ACC112 (cell line): ENCODE results near the gene SMIM30.
"Not testable (repeated sequence)": the region's sequence is repeated elsewhere in the genome, so short reads cannot be mapped to it uniquely, and the experiment has no call there.

Source experiments
- H2AFZ ChIP-seq: fragments of 200-600 bp; sonication (generic); one replicate; pipeline ENCODE4 v1.6.0; 2017; ENCODE audit warnings: antibody characterized with exemption, low read length; ENCODE audit not compliant: unreplicated experiment
- H3K27ac ChIP-seq: fragments of 200-600 bp; sonication (generic); 2 replicates; pipeline ENCODE4 v1.5.1; 2014; ENCODE audit warnings: low read depth, mild to moderate bottlenecking, antibody characterized with exemption, low read length, moderate library complexity
- H3K27me3 ChIP-seq: fragments of 200-600 bp; sonication (generic); 2 replicates; pipeline ENCODE4 v1.6.1; 2014; ENCODE audit warnings: mild to moderate bottlenecking, antibody characterized with exemption, low read length, moderate library complexity, mixed read lengths; ENCODE audit not compliant: insufficient read depth
- H3K36me3 ChIP-seq: fragments of 200-600 bp; sonication (generic); 2 replicates; pipeline ENCODE4 v1.6.1; 2016; ENCODE audit warnings: mild to moderate bottlenecking, antibody characterized with exemption, low read length, moderate library complexity, mixed read lengths; ENCODE audit not compliant: insufficient read depth
- H3K4me1 ChIP-seq: fragments of 200-600 bp; sonication (generic); one replicate; pipeline ENCODE4 v1.6.1; 2016; ENCODE audit warnings: low read length, mixed read lengths; ENCODE audit not compliant: insufficient read depth, unreplicated experiment, control insufficient read depth
- H3K4me3 ChIP-seq: fragments of 200-600 bp; sonication (generic); 2 replicates; pipeline ENCODE4 v1.5.1; 2014; ENCODE audit warnings: mild to moderate bottlenecking, low read depth, low read length
- H3K79me2 ChIP-seq: fragments of 200-600 bp; sonication (generic); one replicate; pipeline ENCODE4 v1.6.0; 2016; ENCODE audit warnings: low read length; ENCODE audit not compliant: control insufficient read depth, unreplicated experiment, insufficient read depth

The SMIM30 gene

DNA sequence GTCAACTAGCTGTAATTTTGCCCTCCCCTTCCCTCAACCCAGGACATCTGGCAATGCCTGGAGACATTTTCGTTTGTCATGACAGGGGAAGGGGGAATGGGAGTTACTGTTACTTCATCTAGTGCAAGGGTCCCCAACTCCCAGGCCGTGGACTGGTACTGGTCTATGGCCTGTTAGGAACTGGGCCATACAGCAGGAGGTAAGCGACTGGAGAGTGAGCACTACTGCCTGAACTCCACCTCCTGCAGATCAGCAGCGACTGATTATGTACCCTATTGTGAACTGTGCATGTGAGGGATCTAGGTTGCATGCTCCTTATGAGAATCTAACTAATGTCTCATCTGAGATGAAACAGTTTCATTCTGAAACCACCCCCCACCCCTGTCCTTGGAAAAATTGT, 22.6 kb upstream of the SMIM30 start:
- Histone ChIP-seq H3K27me3 (no peaks in the 10 kb centered on the region), H3K4me3 (no peak overlapping the region), H3K79me2 (no peaks in the 10 kb centered on the region), H2AFZ (no peak overlapping the region), H3K4me1 (no peaks in the 10 kb centered on the region), H3K27ac (no peak overlapping the region), H3K36me3 (no peaks in the 10 kb centered on the region)

DNA sequence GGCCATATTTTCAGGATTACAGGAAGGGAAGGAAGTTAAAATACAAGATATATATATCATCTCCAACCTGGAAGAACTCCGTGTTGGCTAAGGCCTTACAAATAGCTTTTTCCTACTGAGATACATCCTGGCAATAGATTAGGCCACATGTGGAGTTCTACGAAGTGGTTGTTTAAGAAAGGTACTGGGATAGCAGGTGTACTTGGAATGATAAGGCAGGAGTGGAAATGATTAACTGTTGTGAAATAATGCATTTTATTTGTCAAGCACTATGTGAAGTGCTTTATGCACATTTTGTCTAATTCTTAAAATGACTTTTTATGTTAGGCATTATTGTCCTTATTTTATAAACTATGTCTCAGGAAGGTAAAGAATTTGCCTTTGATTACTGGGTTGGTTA, 18.9 kb upstream of the SMIM30 start:
- no peak overlapping the region for H3K4me3 ChIP-seq
- no peaks in the 10 kb centered on the region for H3K27me3 ChIP-seq
- no peaks in the 10 kb centered on the region for H3K36me3 ChIP-seq
- H2AFZ ChIP-seq = no peak overlapping the region
- H3K27ac ChIP-seq = no peak overlapping the region
- no peaks in the 10 kb centered on the region for H3K4me1 ChIP-seq
- no peaks in the 10 kb centered on the region for H3K79me2 ChIP-seq

GRCh38 chr7:113134025-113134424, 15.7 kb upstream of the SMIM30 start:
- Histone ChIP-seq H3K27me3 (no peaks in the 10 kb centered on the region), H2AFZ (no peak overlapping the region), H3K4me3 (no peak overlapping the region), H3K4me1 (no peaks in the 10 kb centered on the region), H3K79me2 (no peaks in the 10 kb centered on the region), H3K36me3 (no peaks in the 10 kb centered on the region), H3K27ac (no peak overlapping the region)

GRCh38 chr7:113131367-113131766, 13.0 kb upstream of the SMIM30 start:
- H3K4me1 ChIP-seq = no peaks in the 10 kb centered on the region
- H3K4me3 ChIP-seq = no peak overlapping the region
- H2AFZ ChIP-seq = no peak overlapping the region
- H3K79me2 ChIP-seq = no peaks in the 10 kb centered on the region
- no peaks in the 10 kb centered on the region for H3K36me3 ChIP-seq
- no peak overlapping the region for H3K27ac ChIP-seq
- H3K27me3 ChIP-seq = no peaks in the 10 kb centered on the region

GRCh38 chr7:113128031-113128430, 9.7 kb upstream of the SMIM30 start:
- H3K27me3 ChIP-seq = no peaks in the 10 kb centered on the region
- H3K4me3 ChIP-seq = no peak overlapping the region
- no peaks in the 10 kb centered on the region for H3K4me1 ChIP-seq
- H3K79me2 ChIP-seq = no peaks in the 10 kb centered on the region
- no peak overlapping the region for H3K27ac ChIP-seq
- H3K36me3 ChIP-seq = no peaks in the 10 kb centered on the region
- H2AFZ ChIP-seq = no peak overlapping the region

DNA sequence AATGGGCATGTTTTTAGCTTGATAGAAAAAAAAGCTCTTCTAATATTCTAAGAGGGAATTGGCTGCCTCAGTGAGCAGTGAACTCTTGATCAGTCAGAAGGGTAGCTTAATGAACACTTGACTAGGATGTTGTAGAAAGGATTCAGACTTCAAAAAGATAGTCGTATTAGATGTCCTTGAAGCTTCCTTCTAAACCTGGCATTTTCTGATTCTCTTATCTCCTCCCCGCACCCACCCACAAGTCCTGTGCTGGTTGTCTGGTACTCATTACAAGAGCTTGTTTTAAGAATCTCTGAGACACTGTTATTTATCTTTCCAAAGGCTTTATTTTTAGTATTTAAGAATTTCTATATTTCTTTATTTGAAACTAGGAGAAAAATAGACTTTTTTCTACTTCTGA, 7.4 kb upstream of the SMIM30 start:
- H3K36me3 ChIP-seq = no peaks in the 10 kb centered on the region
- no peak overlapping the region for H3K27ac ChIP-seq
- H3K27me3 ChIP-seq = no peaks in the 10 kb centered on the region
- no peak overlapping the region for H2AFZ ChIP-seq
- no peak overlapping the region for H3K4me3 ChIP-seq
- H3K4me1 ChIP-seq = no peaks in the 10 kb centered on the region
- no peaks in the 10 kb centered on the region for H3K79me2 ChIP-seq

DNA sequence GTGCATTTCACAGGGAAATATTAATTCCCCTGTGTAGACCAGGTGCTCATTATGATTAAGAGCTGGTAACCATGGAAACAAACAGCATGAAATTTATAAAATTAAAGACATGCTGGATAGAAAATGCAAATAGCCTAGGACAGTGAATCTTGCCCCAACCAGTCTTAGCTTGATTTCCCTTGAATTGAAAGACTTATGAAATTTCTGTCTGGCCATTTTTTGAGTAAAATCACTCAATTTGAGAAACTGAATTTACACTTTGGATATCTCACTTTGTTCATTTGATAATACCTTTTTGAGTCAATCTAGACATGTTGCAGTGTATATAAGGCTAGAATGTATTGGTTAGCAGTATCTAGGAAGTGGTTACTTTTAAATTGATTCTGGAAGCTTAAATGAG, 4.4 kb upstream of the SMIM30 start:
- Histone ChIP-seq H3K36me3 (no peaks in the 10 kb centered on the region), H3K79me2 (peaks cover 1% of the 10 kb centered on the region), H3K27me3 (no peaks in the 10 kb centered on the region), H3K4me1 (no peaks in the 10 kb centered on the region), H2AFZ (no peak overlapping the region), H3K4me3 (no peak overlapping the region), H3K27ac (no peak overlapping the region)

- Histone ChIP-seq H2AFZ (no peak overlapping the region), H3K36me3 (peaks cover 4% of the 10 kb centered on the region; the same call in 1 of the 2 replicates), H3K79me2 (peaks cover 5% of the 10 kb centered on the region), H3K27ac (no peak overlapping the region), H3K4me1 (no peaks in the 10 kb centered on the region), H3K27me3 (no peaks in the 10 kb centered on the region), H3K4me3 (no peak overlapping the region)
These were observed 2.3 kb upstream of the SMIM30 start for GRCh38 chr7:113120647-113121046.

DNA sequence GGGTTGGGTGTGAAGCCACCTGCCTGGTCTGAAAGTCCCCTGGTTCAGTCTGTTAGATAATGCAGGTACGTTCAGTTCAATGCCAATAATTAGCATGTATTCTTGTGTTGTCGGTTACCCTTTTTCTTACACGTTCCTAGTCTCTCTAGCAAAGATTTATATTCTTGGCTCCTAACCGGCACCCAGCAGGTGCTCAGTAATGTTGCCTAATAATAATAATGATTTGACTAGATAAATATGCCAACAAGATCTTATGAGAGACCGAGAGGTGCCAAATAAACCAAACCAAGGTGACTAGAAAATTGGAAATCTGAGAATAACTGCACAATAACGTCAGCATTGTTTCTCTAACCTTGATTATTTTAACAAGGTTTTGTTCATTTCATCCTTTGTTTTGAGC, 1.1 kb upstream of the SMIM30 start:
- no peaks in the 10 kb centered on the region for H3K4me1 ChIP-seq
- H3K27ac ChIP-seq = no peak overlapping the region
- H3K79me2 ChIP-seq = peaks cover 5% of the 10 kb centered on the region
- H2AFZ ChIP-seq = peak overlapping the region; percentile 27
- H3K36me3 ChIP-seq = peaks cover 8% of the 10 kb centered on the region; the same call in 1 of the 2 replicates
- no peaks in the 10 kb centered on the region for H3K27me3 ChIP-seq
- 0 out of 2 replicates have a peak overlapping the region, but pooled peaks have one; percentile 88 for H3K4me3 ChIP-seq

- H3K27me3 ChIP-seq, H3K79me2 ChIP-seq, H3K4me1 ChIP-seq, H3K36me3 ChIP-seq: not testable (repeated sequence)
- Histone ChIP-seq H3K27ac (peak overlapping the region; percentile 29; the same call in 1 of the 2 replicates), H2AFZ (peak overlapping the region; percentile 61), H3K4me3 (peak overlapping the region; percentile 88)
These were observed 980 bp downstream of the SMIM30 start for GRCh38 chr7:113117374-113117774.

GRCh38 chr7:113113912-113114311, 4.4 kb downstream of the SMIM30 start:
- H2AFZ ChIP-seq = no peak overlapping the region
- H3K79me2 ChIP-seq = peaks cover 5% of the 10 kb centered on the region
- H3K27ac ChIP-seq = no peak overlapping the region
- no peaks in the 10 kb centered on the region for H3K27me3 ChIP-seq
- H3K4me1 ChIP-seq = no peaks in the 10 kb centered on the region
- peaks cover 8% of the 10 kb centered on the region; the same call in 1 of the 2 replicates for H3K36me3 ChIP-seq
- no peak overlapping the region for H3K4me3 ChIP-seq
